CD4-positive, alpha-beta T cell treated with Interleukin-12 subunit alpha and Interleukin-12 subunit beta, for 1 hour (primary cell): Measurements from ENCODE around the gene MUC13.

Experiments
- DNase-seq: peaks from one replicate; pipeline ENCODE4 v3.0.0-alpha.2; 2020

The MUC13 gene

DNA sequence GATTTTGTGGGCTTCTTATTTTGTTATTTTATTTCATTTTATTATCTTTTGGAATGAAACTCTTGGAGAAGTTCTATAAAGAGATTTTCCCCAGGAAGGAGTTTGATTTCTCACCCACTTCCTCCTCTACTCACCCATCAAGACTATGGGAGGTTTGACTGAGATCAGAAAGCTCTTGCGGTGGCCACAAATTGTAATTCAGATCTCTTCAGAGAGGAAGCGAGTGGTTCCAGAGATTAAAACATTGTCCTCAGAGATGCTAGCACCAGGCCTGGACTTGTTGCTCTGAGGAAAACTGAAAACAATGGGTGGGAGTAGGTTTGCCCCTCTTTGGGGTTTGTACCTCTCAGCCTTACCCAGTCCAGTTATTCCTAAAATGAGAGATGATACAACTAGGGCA lies 8.1 kb upstream of the MUC13 start:
- DNase-seq: no peak

DNA sequence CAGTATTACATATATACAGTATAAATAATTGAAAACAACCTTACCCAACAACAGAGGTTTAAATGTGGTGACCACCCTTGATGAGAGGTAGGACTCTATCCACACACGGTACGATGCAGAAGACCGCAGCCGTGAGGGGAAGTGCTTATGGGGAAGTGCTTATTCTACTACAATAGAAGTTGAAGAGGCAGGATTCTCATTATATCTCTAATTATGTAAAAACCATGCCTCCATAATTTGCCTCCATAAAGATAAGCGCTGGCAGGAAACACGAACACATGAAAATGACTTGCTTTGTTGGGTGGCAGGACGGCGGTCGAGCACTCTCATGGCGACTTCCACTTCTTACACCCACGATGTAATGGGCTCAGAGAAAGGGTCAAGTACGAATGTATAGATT lies 7.2 kb upstream of the MUC13 start:
- DNase-seq: no peak

DNA sequence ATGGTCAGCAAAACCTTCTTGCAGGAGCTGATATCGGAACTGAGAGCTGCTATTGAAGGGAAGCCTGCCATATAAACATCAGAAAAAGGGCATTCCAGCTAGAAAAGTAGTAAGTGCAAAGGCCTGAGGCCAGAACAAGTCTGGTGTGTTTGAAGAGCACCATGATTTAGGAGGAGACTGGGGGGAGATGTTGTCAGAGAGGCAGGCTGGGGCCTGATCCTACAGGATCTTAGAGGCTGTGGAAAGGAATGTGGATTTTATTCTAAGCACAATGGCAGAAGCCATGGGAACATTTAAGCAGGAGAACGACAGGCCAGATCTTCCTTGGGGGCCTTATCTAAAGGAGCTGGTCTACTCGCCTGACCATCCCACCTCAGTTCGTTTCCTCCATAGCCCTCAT lies 5.1 kb upstream of the MUC13 start:
- DNase-seq: no peak

DNA sequence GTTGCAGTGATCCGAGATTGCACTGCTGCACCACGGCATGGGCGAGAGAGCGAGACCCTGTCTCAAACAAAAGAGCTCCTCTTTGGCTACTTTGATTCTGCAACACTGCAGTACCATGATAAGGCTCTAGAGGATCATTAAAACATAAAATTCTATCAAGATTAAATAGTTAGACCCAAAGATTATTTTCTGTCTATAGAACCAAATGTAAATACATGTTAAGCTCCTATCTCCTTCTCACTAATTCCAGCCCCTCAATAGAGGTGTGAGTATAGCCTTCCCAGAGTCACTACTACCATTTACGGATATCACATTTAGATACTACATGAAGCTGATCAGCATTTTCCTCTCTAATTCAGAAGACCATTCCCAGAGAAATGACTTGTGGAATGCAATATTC lies 4.3 kb upstream of the MUC13 start:
- DNase-seq: no peak

DNA sequence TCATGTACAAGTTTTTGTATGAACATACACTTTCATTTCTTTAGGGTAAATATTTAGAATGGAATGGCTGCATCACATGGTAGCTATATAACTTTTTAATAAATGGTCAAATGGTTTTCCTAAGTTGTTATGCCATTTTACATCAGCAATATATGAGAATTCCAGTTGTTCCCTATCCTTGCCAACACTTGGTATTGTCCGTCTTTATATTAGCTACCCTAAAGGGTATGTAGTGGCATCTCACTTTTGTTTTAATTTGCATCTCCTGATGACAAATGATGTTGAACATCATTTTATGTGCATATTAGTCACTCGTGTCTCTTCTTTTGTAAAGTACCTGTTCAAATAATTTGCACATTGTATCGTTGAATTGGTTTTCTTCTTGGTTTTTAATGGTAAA lies 2.5 kb upstream of the MUC13 start:
- no peak for DNase-seq

DNA sequence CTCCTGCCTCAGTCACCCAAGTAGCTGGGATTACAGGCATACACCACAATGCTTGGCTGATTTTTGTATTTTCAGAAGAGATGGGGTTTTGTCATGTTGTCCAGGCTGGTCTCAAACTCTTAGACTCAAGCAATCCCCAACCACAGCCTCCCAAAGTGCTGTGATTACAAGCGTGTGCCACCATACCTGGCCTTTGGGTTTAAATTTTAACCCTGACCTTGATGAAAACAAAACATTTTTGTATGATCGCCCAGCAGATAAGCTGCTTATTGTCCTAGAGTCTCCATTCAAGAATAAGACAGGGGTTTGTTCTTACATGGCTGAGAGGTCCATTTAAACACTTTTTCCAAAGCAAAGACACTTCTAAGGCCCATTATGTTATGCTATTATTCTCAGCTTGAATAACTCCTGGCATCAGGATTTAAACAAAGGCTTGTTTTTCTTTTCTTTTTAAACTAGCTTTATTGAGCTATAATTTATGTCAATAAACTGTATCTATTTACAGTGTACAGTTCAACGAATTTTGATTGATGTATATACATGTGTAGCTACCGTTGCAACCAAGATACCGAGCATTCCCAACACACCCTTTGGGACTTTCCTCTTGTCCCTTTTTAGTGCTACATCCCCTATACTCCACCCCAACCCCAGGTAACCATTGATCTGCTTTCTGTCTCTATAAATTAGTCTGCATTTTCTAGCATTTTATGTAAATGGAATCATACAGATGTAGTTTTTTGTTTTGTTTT lies 1.4 kb upstream of the MUC13 start:
- DNase-seq: no peak

DNA sequence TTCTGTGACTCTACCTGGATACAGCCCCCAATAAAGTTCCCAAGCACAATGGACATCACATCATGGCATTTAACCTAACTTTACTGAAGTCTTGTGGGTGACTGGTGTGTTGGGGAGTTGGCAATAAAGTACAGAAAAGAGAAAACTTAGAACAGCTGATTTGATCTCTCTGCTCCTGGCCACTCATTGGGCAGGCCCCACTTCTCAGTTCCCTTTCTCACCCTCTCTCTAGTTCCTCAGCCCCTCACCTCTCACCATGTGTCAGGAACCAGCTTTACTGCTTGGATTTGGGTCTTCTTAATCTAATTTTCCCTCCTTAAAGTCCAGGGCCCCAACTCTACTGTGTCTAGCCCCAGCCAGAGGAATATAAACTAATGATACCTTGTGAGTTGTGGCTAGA lies 713 bp upstream of the MUC13 start:
- DNase-seq: no peak

DNA sequence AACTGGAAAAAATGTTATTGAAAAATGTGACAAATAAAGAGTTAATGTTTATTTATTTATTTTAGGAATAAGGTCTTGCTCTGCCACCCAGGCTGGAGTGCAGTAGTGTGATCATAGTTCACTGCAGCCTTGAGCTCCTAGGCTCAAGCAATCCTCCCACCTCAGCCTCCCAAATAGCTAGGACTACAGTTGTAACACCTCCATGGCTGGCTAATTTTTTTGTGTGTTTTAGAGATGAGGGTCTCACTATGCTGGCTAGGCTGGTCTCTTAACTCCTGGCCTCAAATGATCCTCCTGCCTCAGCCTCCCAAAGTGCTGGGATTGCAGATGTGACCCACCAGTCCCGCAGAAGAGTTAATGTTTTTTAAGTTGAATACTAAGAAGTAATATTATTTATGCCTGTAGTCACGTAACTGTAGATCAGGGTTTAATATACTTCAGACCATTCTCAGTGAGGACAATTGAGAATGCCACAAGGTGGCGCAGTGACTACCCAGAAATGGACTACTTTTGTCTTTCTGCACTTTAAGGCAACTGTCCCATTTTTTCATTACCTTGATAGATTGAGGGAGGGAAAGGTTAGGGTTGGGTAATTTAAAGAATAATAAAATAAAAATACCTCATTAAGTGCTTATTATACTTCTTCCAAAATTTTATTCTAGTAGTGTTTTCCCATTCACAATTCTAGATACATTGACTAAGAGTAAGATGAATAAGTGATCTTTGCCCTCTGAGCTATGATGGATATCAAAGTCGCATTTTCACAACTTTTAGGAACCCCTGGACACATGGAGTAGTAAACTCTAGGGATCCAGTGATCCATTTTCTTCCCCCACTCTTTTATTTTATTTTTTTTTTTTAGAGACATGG lies 6.0 kb downstream of the MUC13 start:
- DNase-seq: peak; percentile 56

DNA sequence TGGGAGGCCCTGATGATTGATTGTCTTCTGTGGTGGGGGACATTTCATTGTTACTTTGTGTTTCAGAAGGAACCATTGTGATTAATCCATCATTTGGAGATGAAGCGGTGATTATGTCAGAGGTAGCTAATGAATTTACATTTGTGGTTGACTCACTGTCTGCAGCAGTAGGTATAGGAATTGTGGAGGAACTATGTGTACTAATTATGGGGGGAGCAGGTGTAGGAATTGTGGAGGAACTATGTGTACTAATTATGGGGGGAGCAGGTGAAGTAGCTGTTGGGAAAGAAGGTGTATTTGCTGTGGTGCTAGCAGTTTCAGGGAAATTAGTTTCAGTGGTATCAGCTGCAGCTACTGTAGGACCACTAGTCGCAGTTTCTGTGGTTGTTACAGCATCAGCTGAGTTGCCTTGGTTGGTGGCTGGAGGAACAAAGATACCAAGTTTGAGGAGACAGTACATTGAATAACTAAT lies 6.9 kb downstream of the MUC13 start:
- DNase-seq: no peak

DNA sequence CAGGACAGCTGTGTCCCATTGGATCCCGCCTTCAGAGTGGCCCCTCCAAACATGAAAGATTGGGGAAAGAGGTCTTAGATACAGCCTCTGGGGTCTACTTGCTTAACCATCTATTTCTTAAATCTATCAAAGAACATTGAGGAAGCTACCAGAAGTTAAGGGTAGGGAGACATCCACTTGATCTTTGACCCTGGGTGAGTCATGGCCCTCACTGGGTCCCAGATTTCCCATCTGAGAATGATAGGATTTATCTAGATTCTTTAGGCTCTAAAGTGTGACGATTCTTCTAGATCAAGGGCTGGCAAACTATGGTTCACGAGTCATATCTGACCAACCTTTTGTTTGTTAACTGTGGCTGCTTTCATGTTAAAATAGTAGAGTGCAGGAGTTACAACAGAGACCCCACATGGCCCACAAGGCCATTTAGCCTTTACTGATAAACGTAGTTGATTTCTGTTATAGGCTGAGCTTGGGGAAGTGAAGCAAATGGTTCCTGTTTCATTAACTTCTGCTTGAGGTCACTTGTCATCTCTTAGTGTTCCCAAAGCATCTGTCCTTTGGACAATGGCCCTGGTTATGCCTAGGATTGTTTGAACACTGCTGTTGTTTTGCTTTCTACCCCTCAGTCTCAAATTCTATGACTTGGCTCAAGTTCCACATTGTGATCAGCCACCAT lies 8.0 kb downstream of the MUC13 start:
- no peak for DNase-seq

DNA sequence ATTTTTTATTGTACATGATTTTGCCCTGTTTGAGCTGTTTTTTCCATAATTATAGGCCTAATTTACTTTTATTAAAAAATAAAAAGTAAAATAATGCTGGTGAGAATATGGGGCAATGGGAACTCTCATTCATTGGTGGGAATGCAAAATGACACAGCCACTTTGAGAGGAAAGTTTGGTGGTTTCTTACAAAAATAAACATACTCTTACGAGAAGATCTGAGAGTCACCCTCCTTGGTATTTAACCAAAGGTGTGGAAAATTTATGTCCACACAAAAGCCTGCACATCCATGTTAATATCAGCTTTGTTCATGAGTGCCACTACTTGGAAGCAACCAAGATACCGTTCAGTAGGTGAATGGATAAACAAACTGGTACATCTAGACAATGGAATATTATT lies 9.8 kb downstream of the MUC13 start:
- no peak for DNase-seq

DNA sequence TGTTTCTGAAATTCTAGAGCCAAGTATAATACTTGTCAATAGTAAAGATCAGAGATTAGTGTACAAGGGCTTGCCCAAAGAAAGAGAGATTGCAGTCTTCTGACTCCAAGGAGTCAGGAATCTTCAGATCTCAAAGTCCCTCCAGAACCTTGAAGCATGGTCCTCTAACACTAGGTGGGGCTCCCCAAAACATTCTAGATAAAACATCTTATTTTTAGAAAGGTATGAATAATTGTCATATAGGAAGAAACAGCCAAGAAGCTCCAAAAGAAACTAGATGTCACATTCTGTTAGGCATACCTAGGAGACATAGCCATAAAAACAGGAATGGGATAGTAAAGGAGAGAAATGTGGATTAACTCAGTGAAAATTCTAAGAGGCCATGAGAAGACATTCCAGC lies 10.7 kb downstream of the MUC13 start:
- DNase-seq: no peak

DNA sequence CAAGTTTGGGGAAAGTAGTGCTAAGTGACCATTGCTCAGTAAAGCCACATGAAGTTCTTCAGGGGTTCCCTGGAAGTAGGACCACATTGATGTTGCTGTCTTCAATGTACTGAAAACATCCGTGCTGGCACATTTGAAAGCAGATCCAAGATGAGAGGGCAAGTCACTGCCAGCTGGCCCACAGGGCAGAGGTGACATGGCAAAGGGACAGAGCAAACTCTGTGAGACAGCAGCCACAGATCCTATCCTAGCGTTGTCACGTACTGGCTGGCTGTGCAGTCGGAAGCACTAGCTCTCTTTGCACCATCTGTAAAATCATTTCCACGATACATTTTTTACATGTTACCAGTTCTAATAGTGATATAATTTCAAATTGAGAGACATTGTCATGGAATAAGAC lies 13.8 kb downstream of the MUC13 start:
- DNase-seq: no peak

DNA sequence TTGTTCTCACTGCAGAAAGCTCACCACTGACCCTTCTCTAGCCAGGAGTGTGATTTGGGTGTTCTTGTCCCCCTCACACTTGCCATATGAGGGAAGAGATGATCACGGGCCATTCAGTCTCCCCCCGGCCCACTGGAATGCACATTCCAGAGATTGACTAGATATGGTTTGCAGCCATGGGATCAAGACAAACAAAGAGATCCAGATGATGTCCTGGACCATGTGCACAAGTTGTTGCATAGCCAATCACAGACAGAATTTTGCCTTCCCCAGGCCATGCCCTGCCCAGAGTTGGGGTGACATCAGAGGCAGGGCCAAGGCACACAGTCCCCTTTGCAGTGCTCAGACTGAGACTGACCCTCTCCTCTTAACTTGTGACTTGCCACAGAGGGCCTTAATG lies 14.8 kb downstream of the MUC13 start:
- DNase-seq: no peak

DNA sequence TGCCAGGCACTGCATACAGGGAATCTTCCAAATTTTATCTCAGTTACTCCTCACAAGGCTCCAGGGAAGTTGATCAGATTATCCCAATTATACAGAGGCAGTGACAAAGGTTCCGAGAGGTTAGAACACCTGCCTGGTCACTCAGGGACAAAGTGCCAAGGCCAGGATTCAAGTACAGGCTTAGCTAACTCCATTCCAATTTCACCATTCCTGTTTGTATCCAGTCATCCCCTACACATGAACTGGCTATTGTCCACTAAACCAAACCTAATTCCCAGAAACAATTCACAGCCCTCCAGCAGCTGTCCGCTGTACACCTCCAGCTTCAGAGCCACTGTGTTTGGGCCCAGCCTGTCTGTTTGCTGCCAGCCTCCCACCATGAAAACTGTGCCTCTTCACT lies 16.0 kb downstream of the MUC13 start:
- no peak for DNase-seq

DNA sequence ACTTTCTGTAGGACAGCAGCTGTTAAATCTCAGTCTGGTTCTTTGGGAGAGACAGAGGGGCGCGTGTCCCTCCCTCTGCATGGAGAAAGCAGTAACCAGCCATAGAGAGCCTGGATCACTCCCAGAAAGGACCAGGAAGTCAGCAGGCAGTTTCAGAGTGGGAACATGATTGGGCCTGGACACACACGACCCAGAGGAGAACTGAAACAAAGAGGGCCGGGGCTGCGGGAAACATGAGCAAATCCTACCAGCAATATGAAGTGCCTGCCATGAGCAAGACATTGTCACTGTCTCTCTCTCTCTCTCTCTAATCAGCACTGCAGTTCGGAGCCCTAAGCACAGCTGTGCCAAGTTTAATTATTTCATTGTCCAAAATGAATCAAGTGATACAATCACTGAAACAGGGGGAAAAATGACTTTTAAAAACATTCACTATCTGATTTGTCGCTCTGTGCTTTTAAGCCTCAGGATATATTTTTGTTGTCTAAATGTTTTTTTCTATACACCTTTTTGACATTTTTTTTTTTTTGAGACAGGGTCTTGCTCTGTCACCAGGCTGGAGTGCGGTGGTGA lies 17.6 kb downstream of the MUC13 start:
- no peak for DNase-seq

DNA sequence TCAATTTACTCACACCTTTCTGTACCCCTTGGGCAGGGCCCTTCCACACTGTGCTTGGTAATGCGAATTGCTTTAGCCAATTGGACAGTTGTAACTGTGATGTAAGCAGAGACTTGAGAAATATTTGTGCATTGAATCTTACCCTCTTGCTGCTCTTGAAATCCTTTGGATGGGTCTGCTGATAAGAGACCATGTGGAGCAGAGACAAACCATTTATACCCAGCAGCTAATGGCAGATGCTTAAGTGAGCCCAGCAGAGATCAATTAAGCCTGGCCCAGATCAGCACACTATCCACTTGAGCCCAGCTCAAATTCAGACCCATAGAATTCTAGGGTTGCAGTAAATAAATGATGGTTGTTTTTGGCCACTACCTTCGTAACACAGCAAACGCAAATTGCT lies 19.3 kb downstream of the MUC13 start:
- DNase-seq: no peak

DNA sequence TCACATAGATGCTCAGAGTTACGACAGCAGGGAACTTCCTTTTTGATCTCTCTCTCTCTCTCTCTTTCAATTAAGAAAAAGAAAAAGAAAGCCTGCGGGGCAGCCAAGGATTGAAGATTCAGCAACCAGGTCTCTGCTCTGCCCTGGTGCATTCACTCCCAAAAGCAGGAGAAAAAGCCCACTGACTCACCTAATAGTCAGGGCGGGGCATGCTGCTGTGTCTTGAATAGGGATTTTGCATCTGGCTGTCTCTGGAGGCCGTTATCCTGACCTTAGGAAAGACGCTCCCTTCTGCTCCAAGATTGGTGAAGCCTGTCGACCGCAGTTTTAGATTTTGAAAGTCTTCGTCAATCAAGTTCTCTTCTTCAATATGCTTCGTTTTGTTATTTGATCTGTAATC lies 26.6 kb downstream of the MUC13 start:
- DNase-seq: no peak

DNA sequence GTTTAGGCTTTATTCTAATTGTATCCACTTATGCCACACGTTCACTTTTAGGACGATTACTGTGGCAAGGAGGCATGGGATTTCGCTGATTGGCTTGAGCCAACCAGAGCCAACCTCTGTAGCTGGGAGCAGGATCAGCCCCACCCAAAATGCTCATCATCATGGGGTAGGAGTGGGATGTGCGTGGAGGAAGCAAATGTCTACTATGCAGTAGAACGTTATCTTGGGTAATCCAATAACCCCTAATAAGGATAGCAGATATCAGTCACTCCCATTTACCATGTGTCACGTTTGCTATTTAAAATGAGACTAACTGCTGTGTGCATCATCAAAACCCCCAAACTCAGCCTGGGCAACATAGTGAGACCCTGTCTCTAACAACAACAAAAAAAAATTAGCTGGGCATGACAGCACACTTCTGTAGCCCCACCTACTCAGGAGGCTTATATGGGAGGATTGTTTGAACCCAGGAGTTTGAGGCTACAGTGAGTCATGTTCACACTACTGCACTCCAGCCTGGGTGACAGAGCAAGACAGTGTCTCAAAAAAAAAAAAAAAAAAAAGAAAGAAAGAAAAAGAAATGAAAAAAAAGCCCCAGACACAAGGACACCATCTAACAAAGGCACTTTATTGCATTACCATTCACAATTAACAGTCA lies 29.6 kb downstream of the MUC13 start:
- DNase-seq: no peak

DNA sequence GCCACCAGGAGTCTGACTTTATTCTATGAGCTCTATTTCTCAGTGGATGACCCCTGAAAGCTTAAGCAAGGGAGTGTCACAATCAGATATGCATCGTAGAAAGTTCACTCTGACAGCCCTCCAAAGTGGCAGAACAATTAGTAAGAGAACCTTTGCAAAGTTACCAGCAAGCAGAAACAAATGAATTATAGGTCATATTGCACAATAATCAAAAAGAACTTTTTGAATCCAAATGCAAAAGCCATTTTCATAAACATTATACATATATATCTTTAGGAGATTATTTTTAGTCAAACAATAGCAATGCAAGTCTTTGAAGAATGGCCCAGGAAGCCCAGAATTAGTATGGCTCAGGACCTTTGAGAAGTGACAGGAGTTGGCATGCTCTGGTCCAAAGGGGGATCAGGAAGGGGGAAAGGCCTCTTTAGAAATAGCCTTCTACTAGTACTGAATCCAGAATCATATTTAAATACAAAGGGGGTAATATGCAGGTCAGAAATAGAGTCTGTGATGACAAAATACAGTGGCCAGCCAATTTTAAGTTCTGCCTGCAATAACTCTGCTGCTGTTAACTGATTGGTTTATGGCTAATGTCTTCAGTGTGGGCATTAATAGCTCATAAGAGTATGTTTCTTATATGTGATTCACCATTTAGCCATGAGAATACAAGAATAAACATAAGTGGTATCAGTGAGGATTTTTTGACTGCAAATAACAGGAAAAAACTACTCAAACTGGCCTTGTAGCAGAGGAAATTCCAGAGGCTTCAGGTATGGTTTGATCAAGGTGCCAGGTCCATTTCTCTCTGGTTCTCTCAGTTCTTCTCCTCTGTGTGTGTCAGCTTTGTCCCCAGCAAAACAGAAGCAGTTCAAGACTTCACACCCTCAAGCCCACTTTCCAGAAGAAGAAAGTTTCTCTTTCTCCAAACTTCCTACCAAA lies 30.4 kb downstream of the MUC13 start:
- no peak for DNase-seq

DNA sequence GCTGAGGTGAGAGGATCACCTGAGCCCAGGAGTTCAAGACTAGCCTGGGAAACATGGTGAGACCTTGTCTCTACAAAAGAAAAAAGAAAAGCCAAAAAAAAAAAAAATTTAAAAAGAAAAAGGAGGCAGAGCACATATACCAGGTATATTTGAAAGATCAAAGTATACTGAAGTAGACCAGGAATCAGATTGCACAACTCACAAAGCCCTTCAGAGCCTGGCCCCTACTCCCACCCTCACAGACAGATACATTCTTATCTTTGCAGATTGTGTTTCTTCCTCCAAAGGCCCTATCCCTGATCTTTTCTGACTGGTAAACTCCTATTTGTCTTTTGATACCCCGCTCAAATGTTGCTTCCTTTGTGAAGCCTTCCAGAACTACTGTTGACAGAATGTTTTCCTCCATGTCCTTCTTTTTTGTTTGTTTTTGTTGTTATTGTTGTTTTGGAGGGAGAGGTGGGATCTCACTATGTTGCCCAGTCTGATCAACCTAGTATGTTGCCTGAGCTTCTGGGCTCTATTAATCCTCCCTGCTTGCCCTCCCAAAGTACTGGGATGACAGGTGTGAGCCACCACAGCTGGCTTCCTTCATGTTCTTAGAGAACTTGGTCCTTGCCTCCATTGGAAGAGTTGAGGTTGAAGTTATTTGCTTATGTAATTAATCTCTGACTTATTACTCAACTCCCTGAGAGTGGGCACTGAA lies 37.6 kb downstream of the MUC13 start:
- no peak for DNase-seq
